GM21367 (cell line): ENCODE results near the gene CNTD1.
"Not testable (repeated sequence)": the region's sequence is repeated elsewhere in the genome, so short reads cannot be mapped to it uniquely, and the experiment has no call there.

Experiments used
- ATAC-seq: cut with Tn5 transposase; IDR thresholded peaks from one replicate; pipeline ENCODE4 v1.9.1; 2021; ENCODE audit not compliant: unreplicated experiment

CNTD1 gene, protein sequence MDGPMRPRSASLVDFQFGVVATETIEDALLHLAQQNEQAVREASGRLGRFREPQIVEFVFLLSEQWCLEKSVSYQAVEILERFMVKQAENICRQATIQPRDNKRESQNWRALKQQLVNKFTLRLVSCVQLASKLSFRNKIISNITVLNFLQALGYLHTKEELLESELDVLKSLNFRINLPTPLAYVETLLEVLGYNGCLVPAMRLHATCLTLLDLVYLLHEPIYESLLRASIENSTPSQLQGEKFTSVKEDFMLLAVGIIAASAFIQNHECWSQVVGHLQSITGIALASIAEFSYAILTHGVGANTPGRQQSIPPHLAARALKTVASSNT

DNA sequence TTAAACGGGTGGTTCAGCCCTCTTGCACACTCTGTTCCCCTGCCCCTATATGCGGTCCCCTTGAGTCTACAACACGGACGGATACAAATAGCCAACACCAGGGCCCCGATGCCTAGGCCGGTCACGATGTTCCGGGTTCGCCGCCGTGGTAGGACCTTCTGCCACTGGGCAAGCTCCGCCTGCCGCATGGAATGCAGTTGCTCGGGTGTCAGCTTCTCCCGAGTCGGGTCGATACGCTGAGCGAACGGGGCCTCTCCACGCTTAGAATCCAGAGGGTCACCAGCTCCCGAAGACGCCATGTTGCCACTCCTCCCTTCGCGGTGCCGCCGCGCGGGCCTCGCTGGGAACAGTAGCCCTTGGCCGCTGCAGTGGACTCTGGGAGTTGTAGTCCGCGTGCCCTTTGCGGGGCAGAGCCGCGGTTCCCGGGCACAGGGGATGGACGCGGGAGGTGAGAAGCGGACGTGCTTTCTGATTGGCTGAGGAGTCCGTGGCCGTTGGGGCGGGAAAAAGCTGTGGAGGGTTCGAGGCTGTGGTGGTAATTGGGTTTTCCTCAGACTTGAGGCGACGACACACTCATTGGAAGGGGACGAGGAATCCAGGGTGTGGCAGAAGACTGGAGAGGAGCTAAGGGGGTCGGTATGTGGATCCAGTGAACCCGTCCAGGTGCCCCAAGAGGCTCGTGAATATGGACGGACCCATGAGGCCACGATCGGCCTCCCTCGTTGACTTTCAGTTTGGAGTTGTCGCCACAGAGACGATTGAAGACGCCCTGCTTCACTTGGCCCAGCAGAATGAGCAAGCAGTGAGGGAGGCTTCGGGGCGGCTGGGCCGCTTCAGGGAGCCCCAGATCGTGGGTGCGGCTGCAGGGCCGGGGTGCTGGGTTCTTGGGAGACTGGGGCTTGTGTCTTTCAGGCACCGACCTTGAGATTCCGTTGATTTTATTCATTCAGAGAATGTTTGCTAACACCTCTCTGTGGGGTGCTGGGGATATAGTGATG, at the start of gene CNTD1, which contains the start of gene COA3:
Gene CNTD1, plus strand, starts transcription at position 479 of the 998 bp plus-strand sequence. Its CDS starts 207 bp downstream, at position 686.
Gene COA3, minus strand, starts transcription at position 322 of the 998 bp plus-strand sequence. Its CDS starts 23 bp downstream, at position 299.
- no peak for ATAC-seq

DNA sequence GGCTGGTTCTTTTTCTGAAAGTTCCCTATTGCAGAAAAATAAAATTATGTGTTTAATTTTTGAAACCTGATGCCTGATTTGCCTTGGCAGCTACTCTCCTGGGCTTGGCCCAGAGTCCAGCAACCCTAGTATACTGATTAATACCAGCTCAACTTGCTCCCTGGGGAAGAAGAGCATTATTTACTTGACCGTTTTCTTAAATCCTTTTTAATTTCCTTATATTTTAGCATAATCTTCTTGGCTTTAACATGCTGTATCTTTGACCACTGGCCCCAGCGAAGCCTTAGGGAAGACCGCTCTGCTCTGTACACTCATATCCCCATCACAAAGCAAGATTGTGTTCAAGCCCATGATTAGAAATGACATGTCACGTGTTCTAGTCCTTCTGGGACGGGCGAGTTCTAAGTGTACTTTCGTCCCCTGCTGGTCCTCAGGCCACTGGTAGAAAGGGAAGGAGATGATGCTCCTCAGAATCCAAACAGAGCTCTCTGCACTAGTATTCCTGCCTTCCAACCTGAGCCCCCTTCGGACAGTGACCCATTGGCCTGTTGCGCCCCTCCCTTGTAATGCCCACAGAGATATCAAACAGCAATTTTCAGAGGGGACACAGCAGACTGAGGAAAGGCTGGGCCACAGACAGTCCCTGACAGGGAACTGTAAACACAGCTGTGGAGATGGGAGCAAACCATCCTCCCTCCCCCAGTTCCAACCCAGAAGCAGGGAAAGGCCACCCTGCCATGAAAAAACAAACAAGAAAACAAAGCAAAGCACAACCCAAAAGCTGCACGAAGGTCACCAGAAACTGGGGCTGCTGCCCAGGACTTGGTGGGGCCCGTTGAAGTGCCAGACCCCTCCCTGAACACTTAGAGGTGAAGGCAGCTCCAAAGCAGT, 49.5 kb upstream of the CNTD1 start:
- ATAC-seq = no peak

DNA sequence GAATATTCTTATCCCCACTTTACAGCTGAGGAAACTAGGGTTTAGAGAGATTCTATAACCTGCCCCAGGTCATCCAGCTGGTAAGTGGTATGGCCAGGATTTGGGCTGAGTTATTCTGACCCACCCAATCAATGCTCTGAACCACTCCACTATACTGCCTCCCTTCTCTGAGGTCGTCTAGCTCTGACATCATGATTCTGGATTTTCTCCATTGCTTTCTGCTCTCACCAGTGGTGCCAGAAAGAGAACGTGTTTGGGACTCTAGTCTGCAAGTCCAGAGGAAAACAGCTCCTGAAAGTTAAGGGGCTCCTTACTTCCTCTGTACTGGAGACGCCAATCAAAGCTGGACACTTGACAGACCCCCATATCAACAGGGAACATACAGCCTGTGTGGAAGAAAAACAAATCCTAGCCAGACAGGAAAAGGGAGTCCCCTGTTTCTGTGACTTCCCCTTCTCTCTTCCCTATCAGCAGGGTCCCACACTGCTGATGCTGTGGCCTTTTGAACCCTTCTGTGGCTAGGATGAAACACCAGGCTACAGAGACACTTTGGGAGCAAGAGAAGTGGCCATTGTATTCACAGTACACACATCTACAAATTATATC, 47.8 kb upstream of the CNTD1 start:
- ATAC-seq = no peak

DNA sequence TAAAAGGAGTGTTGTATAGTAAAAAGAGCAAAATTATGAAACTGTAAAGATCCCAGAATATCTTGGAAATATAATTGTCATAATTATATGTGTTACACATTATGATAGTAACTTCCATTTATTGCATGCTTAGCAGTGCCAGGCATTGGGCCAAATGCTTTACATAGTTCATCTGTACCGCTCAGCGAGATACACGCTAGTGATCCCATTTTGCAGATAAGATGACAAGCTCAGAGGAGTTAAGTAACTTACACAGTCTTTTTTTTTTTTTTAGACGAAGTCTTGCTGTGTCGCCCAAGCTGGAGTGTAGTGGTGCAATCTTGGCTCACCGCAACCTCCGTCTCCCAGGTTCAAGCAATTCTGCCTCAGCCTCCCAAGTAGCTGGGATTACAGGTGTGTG, 47.0 kb upstream of the CNTD1 start:
- ATAC-seq = no peak

DNA sequence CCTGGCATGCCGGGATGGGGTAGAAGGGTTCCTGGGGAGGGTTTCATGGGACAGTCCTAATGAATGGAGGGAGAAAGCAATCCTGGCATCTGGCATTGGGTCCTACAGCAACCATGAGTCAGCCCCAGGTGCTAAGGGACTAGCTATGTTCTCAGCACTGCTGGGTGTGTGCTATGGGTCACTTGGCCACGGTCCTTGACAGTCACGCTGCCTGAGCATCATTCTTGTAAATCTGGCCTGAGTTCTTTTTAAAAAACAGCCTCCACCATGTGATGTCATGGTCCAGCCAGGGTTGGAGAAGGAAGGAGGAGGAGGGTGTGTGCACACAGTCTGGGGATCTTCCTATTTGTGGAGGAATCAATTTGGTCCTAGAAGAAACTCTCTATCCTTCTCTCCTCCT, 43.9 kb upstream of the CNTD1 start:
- no peak for ATAC-seq

DNA sequence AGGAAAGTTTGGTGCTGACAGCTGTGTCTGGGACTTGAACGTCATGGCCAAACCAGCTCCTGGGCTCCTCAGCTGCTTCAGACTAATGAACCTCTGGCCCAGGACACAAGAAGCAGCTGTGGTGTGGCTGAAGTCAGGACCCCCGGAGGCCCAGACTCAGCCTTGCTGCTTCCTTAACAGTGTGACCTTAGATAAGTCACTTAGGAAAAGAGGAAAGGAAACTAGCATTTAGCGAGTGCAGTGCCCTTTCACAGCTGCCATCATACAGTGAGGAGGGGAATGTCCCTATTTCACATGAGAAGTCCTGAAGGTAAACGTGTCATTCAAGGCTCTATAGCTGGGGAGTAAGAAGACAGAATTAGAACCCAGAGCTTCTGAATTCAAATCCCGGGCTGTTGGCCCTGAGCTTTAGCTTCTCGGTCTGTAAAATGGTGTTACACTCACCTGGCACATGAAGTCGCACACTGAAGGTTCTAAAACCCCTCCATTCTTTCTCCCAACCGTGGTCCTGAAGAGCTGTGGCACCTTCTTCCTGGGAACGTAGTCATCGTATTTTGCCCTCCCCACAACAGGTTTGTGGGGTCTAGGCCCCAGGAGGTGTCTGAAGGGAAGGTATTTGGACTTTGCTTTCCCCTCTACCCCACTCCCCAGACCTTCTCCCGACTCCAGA, 38.5 kb upstream of the CNTD1 start:
- ATAC-seq = no peak

DNA sequence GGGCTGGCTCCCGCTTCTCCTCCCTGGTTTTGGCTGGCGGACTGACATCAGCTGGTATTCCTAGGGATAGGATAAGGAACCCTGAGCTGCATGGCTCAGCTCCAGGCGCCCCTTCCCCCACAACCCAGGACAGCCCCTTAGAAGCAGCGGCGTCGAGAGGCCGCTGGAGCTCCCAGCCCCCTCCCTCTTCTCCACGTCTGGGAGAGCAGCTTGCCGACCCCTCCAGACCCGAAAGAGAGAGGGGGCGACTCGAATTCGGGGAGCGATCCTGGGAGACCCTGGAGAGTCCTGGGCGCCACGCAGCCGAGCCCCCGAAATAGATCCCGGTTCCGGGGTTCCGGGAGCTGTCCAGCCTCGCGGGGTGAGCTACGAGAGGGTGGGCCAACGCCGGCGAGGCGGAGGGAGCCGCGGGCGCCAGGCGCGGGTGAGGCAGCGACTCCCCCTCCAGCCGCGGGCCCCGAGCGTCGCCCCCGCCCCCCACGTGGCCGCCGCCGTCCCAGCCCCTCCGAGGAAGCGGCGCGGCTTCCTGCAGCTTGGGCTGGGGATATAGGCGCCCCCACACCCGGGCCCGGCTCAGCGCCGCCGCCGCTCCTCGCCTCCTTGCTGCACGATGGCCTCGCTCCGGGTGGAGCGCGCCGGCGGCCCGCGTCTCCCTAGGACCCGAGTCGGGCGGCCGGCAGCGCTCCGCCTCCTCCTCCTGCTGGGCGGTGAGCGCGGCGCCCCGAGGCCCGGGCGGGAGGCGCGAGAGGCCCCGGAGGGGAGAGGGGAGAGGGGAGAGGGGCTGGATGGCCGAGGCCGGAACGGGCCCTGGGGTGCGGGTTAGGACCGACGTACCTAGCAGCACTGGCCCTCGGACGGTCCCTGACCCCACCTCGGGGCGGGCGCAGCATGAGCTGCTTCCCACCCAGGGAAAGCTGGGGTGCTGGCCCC, 37.7 kb upstream of the CNTD1 start, which contains the start of gene RAMP2:
Gene RAMP2, plus strand, starts transcription at position 576 of the 930 bp plus-strand sequence. Its CDS starts 35 bp downstream, at position 611.
- ATAC-seq = no peak

DNA sequence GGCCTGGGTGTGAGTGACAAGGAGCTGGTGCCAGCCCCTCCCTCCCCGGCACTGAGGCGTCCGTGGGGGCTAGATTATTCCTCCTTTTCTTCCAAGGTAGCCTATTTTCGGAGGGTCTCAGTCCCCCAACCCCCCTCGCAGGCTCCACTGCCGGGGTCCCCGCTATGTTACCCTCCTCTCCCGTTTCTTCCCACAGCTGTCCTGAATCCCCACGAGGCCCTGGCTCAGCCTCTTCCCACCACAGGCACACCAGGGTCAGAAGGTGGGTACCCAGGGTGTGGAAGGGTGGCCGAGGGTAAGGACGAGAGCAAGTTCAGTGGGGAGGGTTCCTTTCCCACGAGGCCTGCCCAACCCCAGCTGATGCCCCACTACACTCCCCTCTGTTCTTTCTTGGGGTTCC, 37.0 kb upstream of the CNTD1 start:
- ATAC-seq = no peak

DNA sequence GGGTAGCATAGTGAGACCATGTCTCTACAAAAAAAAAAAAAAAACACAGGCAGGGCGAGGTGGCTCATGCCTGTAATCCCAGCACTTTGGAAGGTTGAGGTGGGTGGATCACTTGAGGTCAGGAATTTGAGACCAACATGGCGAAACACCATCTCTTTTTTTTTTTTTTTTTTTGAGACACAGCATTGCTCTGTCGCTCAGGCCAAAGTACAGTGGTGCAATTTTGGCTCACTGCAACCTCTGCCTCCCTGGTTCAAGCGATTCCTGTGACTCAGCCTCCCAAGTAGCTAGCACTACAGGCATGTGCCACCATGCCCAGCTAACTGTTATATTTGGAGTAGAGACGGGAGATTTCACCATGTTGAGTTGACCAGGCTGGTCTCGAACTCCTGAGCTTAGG, 32.5 kb upstream of the CNTD1 start:
- no peak for ATAC-seq

DNA sequence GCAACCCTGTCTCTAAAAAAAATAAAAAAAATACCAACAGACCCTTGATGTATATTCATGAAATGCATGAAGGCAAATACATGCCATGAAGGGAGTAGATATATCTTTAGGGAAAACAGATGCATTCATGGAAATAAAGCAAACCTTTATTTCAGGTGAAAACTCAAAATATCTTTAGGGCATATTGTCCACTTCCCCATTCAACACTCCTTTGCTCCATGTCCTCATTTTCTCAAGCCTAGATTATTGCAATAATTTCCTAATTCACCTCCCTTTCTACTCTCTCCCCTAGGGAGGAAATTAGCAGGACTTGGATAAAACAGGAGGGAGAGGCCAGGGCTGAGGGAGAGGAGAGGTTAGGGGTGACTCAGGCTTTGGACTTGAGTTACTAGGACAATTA, 31.1 kb upstream of the CNTD1 start:
- ATAC-seq = no peak

DNA sequence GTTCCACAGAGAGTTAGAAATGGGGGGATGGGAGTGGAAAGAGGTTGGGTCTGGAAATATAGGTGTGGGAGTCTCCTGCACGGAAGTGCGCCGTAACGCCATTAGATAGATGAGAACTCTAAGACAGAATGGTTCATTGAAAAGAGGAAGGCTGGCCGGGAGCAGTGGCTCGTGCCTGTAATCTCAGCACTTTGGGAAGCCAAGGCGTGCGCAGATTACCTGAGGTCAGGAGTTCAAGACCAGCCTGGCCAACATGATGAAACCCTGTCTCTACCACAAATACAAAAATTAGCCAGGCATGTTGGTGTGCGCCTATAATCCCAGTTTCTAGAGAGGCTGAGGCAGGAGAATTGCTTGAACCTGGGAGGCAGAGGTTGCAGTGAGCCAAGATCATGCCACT, 30.7 kb upstream of the CNTD1 start:
- not testable (repeated sequence) for ATAC-seq

DNA sequence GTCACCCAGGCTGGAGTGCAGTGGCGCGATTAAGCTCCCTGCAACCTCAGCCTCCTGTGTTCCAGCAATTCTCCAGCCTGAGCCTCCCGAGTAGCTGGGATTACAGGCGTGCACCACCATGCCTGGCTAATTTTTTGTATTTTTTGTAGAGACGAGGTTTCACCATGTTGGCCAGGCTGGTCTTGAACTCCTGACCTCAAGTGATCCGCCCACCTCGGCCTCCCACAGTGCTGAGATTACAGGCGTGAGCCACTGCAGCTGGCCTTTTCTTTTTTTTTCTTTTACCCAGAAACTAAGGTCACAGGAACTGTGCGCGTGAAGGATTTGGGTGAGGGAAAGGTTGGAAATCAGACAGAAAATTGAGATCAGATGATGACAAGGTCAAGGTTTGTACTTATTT, 28.7 kb upstream of the CNTD1 start:
- ATAC-seq = not testable (repeated sequence)

DNA sequence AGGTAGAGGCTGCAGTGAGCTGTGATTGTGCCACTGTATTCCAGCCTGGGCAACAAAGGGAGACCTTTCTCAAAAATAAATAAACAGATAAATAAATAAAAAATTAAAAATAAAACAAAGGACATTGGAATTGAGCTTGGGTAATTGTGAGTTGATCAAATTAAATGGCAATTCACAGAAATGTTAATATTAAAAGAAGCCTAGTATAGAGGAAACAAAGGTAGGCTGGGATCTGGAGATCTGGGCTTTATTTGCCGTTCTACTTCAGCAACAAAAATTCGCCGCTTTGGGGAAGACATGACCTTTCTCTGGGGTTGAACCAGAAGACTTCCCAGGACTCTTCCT, 25.7 kb upstream of the CNTD1 start:
- ATAC-seq = peak; percentile 19

DNA sequence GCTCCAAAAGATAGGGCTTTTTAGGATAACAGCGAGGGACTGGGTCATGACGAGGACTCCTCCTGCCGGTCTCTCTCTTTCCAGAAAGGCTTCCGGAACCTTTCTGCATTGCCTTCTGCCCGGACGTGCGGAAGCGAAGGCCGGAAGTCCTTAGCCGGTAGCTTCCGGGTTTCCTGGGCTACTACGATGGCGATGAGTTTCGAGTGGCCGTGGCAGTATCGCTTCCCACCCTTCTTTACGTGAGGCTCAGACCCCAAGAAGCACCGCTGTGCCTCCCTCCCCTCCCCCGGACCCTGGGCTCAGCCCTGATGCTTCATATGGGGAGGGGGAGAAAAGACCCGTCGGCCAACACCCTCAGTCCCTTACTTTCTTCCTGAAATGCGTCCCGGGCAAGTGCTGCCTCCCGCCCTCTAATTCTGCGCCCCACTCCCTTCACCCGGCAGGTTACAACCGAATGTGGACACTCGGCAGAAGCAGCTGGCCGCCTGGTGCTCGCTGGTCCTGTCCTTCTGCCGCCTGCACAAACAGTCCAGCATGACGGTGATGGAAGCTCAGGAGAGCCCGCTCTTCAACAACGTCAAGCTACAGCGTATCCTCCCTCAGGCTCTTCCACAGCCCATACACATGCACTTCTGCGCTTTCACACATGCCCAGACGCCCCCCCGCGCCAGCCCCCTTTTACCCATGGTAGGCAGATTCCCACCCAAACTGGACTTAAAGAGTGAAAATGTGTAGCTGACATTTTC, 25.2 kb upstream of the CNTD1 start, which contains the start of gene VPS25:
Gene VPS25, plus strand, starts transcription at position 160 of the 746 bp plus-strand sequence. Its CDS starts 27 bp downstream, at position 187.
- ATAC-seq = peak; percentile 65

DNA sequence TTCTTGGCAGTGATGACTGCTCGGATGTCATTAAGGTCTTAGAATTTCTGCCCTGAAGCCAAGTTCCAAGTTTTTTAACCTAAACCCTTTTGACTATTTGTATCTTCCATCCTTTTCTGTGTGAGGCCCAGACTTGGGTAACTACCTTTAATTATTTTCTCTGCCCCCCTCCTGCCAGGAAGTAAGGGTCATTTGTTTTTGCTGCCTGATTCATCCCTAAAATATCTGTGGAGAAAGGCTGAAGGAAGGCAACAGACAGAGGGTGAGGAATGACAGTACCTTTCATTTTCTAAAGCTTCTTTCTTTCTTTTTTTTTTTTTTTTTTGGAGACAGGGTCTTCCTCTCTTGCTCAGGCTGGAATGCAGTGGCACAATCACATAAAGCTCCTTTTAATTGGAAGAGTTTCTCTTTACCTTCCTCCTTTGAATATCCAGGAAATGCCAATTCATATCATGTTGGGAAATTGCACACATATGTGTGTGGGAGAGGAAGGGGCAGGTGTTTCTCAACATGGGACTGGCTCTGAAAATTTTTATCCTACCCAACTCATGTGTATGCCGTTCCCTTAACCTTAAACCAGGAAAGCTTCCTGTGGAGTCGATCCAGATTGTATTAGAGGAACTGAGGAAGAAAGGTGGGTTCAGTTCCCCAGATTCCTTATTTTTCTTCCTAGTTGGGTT, 24.5 kb upstream of the CNTD1 start:
- no peak for ATAC-seq

DNA sequence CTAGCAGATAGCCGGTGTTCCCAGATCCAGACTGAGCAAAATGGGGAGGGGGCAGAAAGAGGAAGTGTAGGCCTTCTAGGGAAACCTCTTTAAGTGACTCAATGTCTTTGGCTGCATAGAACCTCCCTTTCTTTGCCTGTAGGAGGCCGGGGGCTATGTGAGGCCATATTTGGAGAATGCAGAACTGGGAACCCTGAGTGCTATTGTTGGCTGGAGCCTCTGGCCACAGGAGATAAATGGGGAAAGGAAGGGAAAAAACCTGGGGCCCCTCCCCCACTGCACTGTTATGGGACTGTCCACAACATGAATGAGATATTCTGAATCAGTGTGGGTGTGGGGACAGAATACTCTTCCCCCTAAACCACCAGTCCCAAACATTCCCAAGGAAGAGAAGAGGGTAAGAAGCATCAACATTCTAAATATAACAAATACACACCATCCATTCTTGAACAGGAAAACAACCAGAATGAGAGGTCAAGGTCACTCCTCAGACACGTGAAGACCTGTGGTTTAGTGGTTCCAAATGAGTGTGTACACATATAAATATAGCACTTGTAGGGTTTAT, 23.0 kb upstream of the CNTD1 start:
- no peak for ATAC-seq

DNA sequence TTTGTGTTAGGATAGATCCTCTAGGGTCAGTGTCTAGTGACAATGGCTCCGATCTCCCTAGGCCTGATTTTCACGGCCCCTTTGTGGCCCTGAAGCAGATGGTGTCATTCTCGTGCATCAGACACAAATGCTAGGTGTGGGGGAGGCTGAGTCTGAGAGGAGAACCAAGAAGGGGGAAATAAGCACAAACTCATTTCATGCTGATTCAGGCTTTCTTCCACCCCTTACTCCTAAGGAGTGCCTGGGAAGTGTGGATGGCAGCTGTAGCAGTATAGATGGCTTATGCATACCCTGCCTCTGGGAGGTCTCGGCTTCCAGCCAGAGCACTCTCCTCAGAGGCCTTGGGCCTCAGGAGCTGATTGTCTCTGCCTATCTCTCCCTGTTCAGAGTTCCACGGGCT, 20.1 kb upstream of the CNTD1 start:
- ATAC-seq = no peak
